HG03135 (cell line): ENCODE measurements around the gene GAL.
"Not testable (repeated sequence)": the region's sequence is repeated elsewhere in the genome, so short reads cannot be mapped to it uniquely, and the experiment has no call there.

Source experiments
- ATAC-seq: cut with Tn5 transposase; IDR thresholded peaks from one replicate; pipeline ENCODE4 v1.9.1; 2021; ENCODE audit warnings: mild to moderate bottlenecking, moderate library complexity; ENCODE audit not compliant: unreplicated experiment

The GAL gene

GRCh38 chr11:68684385-68685356, at the start of gene GAL:
Gene GAL, plus strand, starts transcription at chr11:68684544. Its CDS starts 380 bp downstream, at chr11:68684924.
- no peak for ATAC-seq

- not testable (repeated sequence) for ATAC-seq
Observed at GRCh38 chr11:68634606-68635005, 49.7 kb upstream of the GAL start.

- not testable (repeated sequence) for ATAC-seq
Observed at GRCh38 chr11:68635172-68635571, 49.2 kb upstream of the GAL start.

- ATAC-seq = not testable (repeated sequence)
Observed at GRCh38 chr11:68635883-68636282, 48.5 kb upstream of the GAL start.

GRCh38 chr11:68639322-68639721, 45.0 kb upstream of the GAL start:
- not testable (repeated sequence) for ATAC-seq

- no peak for ATAC-seq
Observed at GRCh38 chr11:68641880-68642279, 42.5 kb upstream of the GAL start.

- ATAC-seq = no peak
Observed at GRCh38 chr11:68643585-68643984, 40.8 kb upstream of the GAL start.

- ATAC-seq = no peak
Observed at GRCh38 chr11:68646832-68647231, 37.5 kb upstream of the GAL start.

- ATAC-seq = no peak
Observed at GRCh38 chr11:68649851-68650555, 34.3 kb upstream of the GAL start.

- ATAC-seq = no peak
Observed at GRCh38 chr11:68650801-68651200, 33.5 kb upstream of the GAL start.

- no peak for ATAC-seq
Observed at GRCh38 chr11:68651208-68651984, 32.9 kb upstream of the GAL start.

GRCh38 chr11:68651985-68652682, 32.2 kb upstream of the GAL start:
- ATAC-seq = no peak

- ATAC-seq = no peak
Observed at GRCh38 chr11:68652683-68653156, 31.6 kb upstream of the GAL start.

GRCh38 chr11:68653486-68654430, 30.6 kb upstream of the GAL start:
- no peak for ATAC-seq

- no peak for ATAC-seq
Observed at GRCh38 chr11:68654978-68655377, 29.4 kb upstream of the GAL start.

GRCh38 chr11:68655406-68655805, 28.9 kb upstream of the GAL start:
- ATAC-seq = no peak

GRCh38 chr11:68655806-68656205, 28.5 kb upstream of the GAL start:
- no peak for ATAC-seq

- no peak for ATAC-seq
Observed at GRCh38 chr11:68657021-68657780, 27.1 kb upstream of the GAL start.

GRCh38 chr11:68658097-68658496, 26.2 kb upstream of the GAL start:
- no peak for ATAC-seq
